CD4-positive, alpha-beta T cell (primary cell): ENCODE measurements around the gene MEGF11. TPM values are rescaled to one million over a fixed set of nuclear protein-coding genes. Genes with fewer than 3 reads are reported as not detected.

Experiments
- ATAC-seq: fragments of 200-7000 bp; cut with Tn5 transposase; one replicate; pipeline ENCODE4 v1.10.0; 2022; ENCODE audit warnings: mild to moderate bottlenecking; ENCODE audit not compliant: poor library complexity
- CTCF ChIA-PET: fragments of 350-600 bp; sonication (Branson Sonifier 250); formaldehyde crosslinking; loops from one replicate; lab custom pipeline; 2021; ENCODE audit warnings: antibody characterized with exemption, inconsistent platforms; lab: Charles Lee
- POLR2A ChIA-PET: fragments of 350-600 bp; sonication (Branson Sonifier 250); formaldehyde crosslinking; loops from one replicate; lab custom pipeline; 2021; ENCODE audit warnings: antibody characterized with exemption, inconsistent platforms; lab: Charles Lee
- DNase-seq, 14 experiments: peaks; one replicate each; pipeline ENCODE4 v3.0.0-alpha.2; 2013 to 2020; ENCODE audit warnings: mixed read lengths in 2 of 14
- H3K27ac ChIP-seq, 2 donors: one replicate each; pipeline versions ENCODE4 v1.5.1 to v1.7.0; 2013; ENCODE audit warnings: low read length in 2 of 2, low read depth in 1 of 2, mild to moderate bottlenecking in 1 of 2
- H3K27me3 ChIP-seq, 2 experiments: 1 replicate in 1 of 2; 2 replicates in 1 of 2; pipeline versions ENCODE4 v1.6.1 to v1.7.0; 2013; ENCODE audit warnings: low read length in 2 of 2, control low read depth in 1 of 2, mild to moderate bottlenecking in 1 of 2, moderate library complexity in 1 of 2; ENCODE audit not compliant: insufficient read depth in 2 of 2, control insufficient read depth in 1 of 2
- H3K36me3 ChIP-seq: one replicate; pipeline ENCODE4 v1.6.1; 2013; ENCODE audit warnings: low read length, control low read depth; ENCODE audit not compliant: insufficient read depth
- H3K4me1 ChIP-seq: one replicate; pipeline ENCODE4 v1.6.1; 2013; ENCODE audit warnings: low read length, control low read depth; ENCODE audit not compliant: insufficient read depth
- H3K4me3 ChIP-seq: one replicate; pipeline ENCODE4 v1.5.1; 2013; ENCODE audit warnings: mild to moderate bottlenecking, low read length, moderate library complexity
- H3K9me3 ChIP-seq, 2 experiments: 1 replicate in 1 of 2; 2 replicates in 1 of 2; pipeline versions ENCODE4 v1.6.1 to v1.7.0; 2013; ENCODE audit warnings: low read length in 2 of 2, mild to moderate bottlenecking in 2 of 2, control low read depth in 1 of 2, moderate library complexity in 1 of 2; ENCODE audit not compliant: control insufficient read depth in 1 of 2, insufficient read depth in 1 of 2
- H3K27ac Mint-ChIP-seq: one replicate; pipeline ENCODE4 v1.8.0; 2020; ENCODE audit warnings: mixed read lengths
- H3K27me3 Mint-ChIP-seq: one replicate; pipeline ENCODE4 v1.8.0; 2021; ENCODE audit warnings: mixed read lengths
- H3K36me3 Mint-ChIP-seq: one replicate; pipeline ENCODE4 v1.8.0; 2021; ENCODE audit warnings: low read depth, mixed read lengths
- H3K4me1 Mint-ChIP-seq: one replicate; pipeline ENCODE4 v1.8.0; 2021; ENCODE audit warnings: low read depth, mixed read lengths
- H3K4me3 Mint-ChIP-seq: one replicate; pipeline ENCODE4 v1.8.0; 2020; ENCODE audit warnings: mild to moderate bottlenecking, mixed read lengths
- H3K9me3 Mint-ChIP-seq: one replicate; pipeline ENCODE4 v1.8.0; 2020; ENCODE audit warnings: mixed read lengths
- CTCF ChIP-seq: fragments of 200-600 bp; IDR thresholded peaks from one replicate; pipeline ENCODE4 v1.8.0; 2022; ENCODE audit warnings: antibody characterized with exemption, mild to moderate bottlenecking
- intact Hi-C, 2 experiments: fragments of 100-400 bp; cut with DNase I in 1 of 2; cut with micrococcal nuclease in 1 of 2; formaldehyde crosslinking; loops; one replicate each; pipeline versions ENCODE4 v1.15.1 to v1.9.0; 2023 to 2025; cut with DNase I, micrococcal nuclease
- total RNA-seq, 174 experiments: library from RNA in 2 of 174; stranded (reverse) in 2 of 174; gene quantifications; one replicate each; pipeline ENCODE4 v1.2.3 and lab custom pipeline; 2021 to 2026

MEGF11 gene
- total RNA-seq, 2 experiments from 2014 or later: not detected

- no peak for DNase-seq
- POLR2A ChIA-PET: no interaction called here
- Mint-ChIP-seq H3K4me1 (no peaks in the 10 kb centered on the region), H3K36me3 (no peaks in the 10 kb centered on the region), H3K27ac (no peak overlapping the region), H3K4me3 (no peak overlapping the region), H3K9me3 (no peaks in the 10 kb centered on the region), H3K27me3 (no peaks in the 10 kb centered on the region)
- Histone ChIP-seq H3K9me3 (no peaks in the 10 kb centered on the region), H3K27me3 (no peaks in the 10 kb centered on the region), H3K36me3 (no peaks in the 10 kb centered on the region), H3K4me1 (no peaks in the 10 kb centered on the region), H3K4me3 (no peak overlapping the region), H3K27ac (no peak overlapping the region)
- CTCF ChIA-PET: no interaction called here
- intact Hi-C loops: no loop called here
- ATAC-seq: no peak
- TF ChIP-seq CTCF: no peak
Observed at GRCh38 chr15:66278056-66278455, 24.5 kb upstream of the MEGF11 start.

- CTCF ChIA-PET: no interaction called here
- intact Hi-C loops: no loop called here
Observed at GRCh38 chr15:66276546-66276945, 23.0 kb upstream of the MEGF11 start.

GRCh38 chr15:66275352-66275751, 21.8 kb upstream of the MEGF11 start:
- ChIA-PET POLR2A (no interaction called here), CTCF (no interaction called here)
- Mint-ChIP-seq H3K36me3 (no peaks in the 10 kb centered on the region), H3K4me3 (no peak overlapping the region), H3K27ac (no peak overlapping the region), H3K27me3 (no peaks in the 10 kb centered on the region), H3K9me3 (no peaks in the 10 kb centered on the region), H3K4me1 (peaks cover 12% of the 10 kb centered on the region)
- TF ChIP-seq CTCF: no peak
- Histone ChIP-seq H3K4me1 (no peaks in the 10 kb centered on the region), H3K27ac (no peak overlapping the region), H3K9me3 (no peaks in the 10 kb centered on the region), H3K4me3 (no peak overlapping the region), H3K36me3 (no peaks in the 10 kb centered on the region), H3K27me3 (no peaks in the 10 kb centered on the region)
- DNase-seq (no peak), ATAC-seq (no peak)
- intact Hi-C loops: no loop called here

More at GRCh38 chr15:66276546-66276945, 23.0 kb upstream of the MEGF11 start:
- Histone ChIP-seq H3K36me3 (no peaks in the 10 kb centered on the region), H3K4me3 (no peak overlapping the region), H3K27me3 (no peaks in the 10 kb centered on the region), H3K9me3 (no peaks in the 10 kb centered on the region), H3K27ac (no peak overlapping the region), H3K4me1 (no peaks in the 10 kb centered on the region)
- POLR2A ChIA-PET: no interaction called here
- no peak for DNase-seq
- ATAC-seq: no peak
- H3K27ac Mint-ChIP-seq: no peak overlapping the region
- H3K9me3 Mint-ChIP-seq: no peaks in the 10 kb centered on the region
- peaks cover 2% of the 10 kb centered on the region for H3K4me1 Mint-ChIP-seq
- H3K36me3 Mint-ChIP-seq: no peaks in the 10 kb centered on the region
- no peaks in the 10 kb centered on the region for H3K27me3 Mint-ChIP-seq
- no peak overlapping the region for H3K4me3 Mint-ChIP-seq
- no peak for TF ChIP-seq CTCF
